NT2/D1 (cell line): ENCODE results near the gene BGLAP.

ENCODE experiments used
- DNase-seq: peaks from one replicate; pipeline ENCODE4 v3.0.0-alpha.2; 2011; ENCODE audit warnings: low read depth, low spot score
- H3K27me3 ChIP-seq: 2 replicates; pipeline ENCODE4 v1.6.0; 2011; ENCODE audit warnings: mild to moderate bottlenecking; ENCODE audit not compliant: insufficient read length, insufficient read depth
- H3K36me3 ChIP-seq: 2 replicates; pipeline ENCODE4 v1.6.1; 2011; ENCODE audit warnings: mild to moderate bottlenecking, low read length, mixed read lengths; ENCODE audit not compliant: insufficient read depth, insufficient read length
- H3K4me1 ChIP-seq: 2 replicates; pipeline ENCODE4 v1.5.1; 2011; ENCODE audit not compliant: insufficient read depth, insufficient read length
- H3K4me3 ChIP-seq: 2 replicates; pipeline ENCODE4 v1.5.1; 2011; ENCODE audit warnings: low read depth; ENCODE audit not compliant: insufficient read length
- H3K9ac ChIP-seq: 2 replicates; pipeline ENCODE4 v1.6.0; 2011; ENCODE audit warnings: low read depth; ENCODE audit not compliant: insufficient read length
- H3K9me3 ChIP-seq: 2 replicates; pipeline ENCODE4 v1.5.1; 2011; ENCODE audit warnings: mild to moderate bottlenecking, low read length; ENCODE audit not compliant: insufficient read depth
- SUZ12 ChIP-seq: IDR thresholded peaks from 2 replicates; pipeline ENCODE4 v1.6.1; 2011; ENCODE audit not compliant: insufficient read length, insufficient read depth; ENCODE audit errors: extremely low read depth
- YY1 ChIP-seq: IDR thresholded peaks from 2 replicates; pipeline ENCODE4 v1.6.1; 2011; ENCODE audit not compliant: insufficient read length, insufficient read depth
- ZNF274 ChIP-seq: IDR thresholded peaks from 2 replicates; pipeline ENCODE4 v1.6.1; 2011; ENCODE audit warnings: mild to moderate bottlenecking, low read depth, low read length

BGLAP gene

GRCh38 chr1:156200044-156200443, 41.9 kb upstream of the BGLAP start:
- DNase-seq, result no peak
- peaks cover 4% of the 10 kb centered on the region for H3K4me1 ChIP-seq
- H3K36me3 ChIP-seq, result peaks cover 78% of the 10 kb centered on the region
- TF ChIP-seq YY1, result no peak
- no peak for TF ChIP-seq SUZ12
- no peak for TF ChIP-seq ZNF274
- H3K9ac ChIP-seq, result no peak overlapping the region
- no peaks in the 10 kb centered on the region for H3K27me3 ChIP-seq
- H3K4me3 ChIP-seq, result no peak overlapping the region
- H3K9me3 ChIP-seq, result no peaks in the 10 kb centered on the region

GRCh38 chr1:156203331-156203730, 38.7 kb upstream of the BGLAP start:
- Histone ChIP-seq H3K4me1 (peaks cover 4% of the 10 kb centered on the region), H3K27me3 (no peaks in the 10 kb centered on the region), H3K9ac (no peak overlapping the region), H3K9me3 (no peaks in the 10 kb centered on the region), H3K4me3 (no peak overlapping the region), H3K36me3 (peaks cover 78% of the 10 kb centered on the region)
- DNase-seq, result no peak
- TF ChIP-seq YY1 (no peak), ZNF274 (no peak), SUZ12 (no peak)

GRCh38 chr1:156204686-156205085, 37.3 kb upstream of the BGLAP start:
- Histone ChIP-seq H3K36me3 (peaks cover 80% of the 10 kb centered on the region), H3K27me3 (no peaks in the 10 kb centered on the region), H3K9ac (no peak overlapping the region), H3K4me3 (no peak overlapping the region), H3K9me3 (no peaks in the 10 kb centered on the region), H3K4me1 (peaks cover 7% of the 10 kb centered on the region)
- no peak for DNase-seq
- no peak for TF ChIP-seq ZNF274
- no peak for TF ChIP-seq YY1
- no peak for TF ChIP-seq SUZ12

GRCh38 chr1:156211243-156211642, 30.7 kb upstream of the BGLAP start:
- no peak for DNase-seq
- Histone ChIP-seq H3K4me3 (no peak overlapping the region), H3K4me1 (peaks cover 6% of the 10 kb centered on the region), H3K9me3 (no peaks in the 10 kb centered on the region), H3K36me3 (peaks cover 72% of the 10 kb centered on the region), H3K27me3 (no peaks in the 10 kb centered on the region), H3K9ac (no peak overlapping the region)
- TF ChIP-seq YY1, result no peak
- TF ChIP-seq SUZ12, result no peak
- TF ChIP-seq ZNF274, result no peak

- H3K4me1 ChIP-seq, result peaks cover 6% of the 10 kb centered on the region
- DNase-seq, result no peak
- H3K36me3 ChIP-seq, result peaks cover 69% of the 10 kb centered on the region
- no peak for TF ChIP-seq SUZ12
- TF ChIP-seq ZNF274, result no peak
- no peak for TF ChIP-seq YY1
- H3K4me3 ChIP-seq, result peak overlapping the region; percentile 93
- H3K27me3 ChIP-seq, result no peaks in the 10 kb centered on the region
- no peaks in the 10 kb centered on the region for H3K9me3 ChIP-seq
- peak overlapping the region; percentile 97 for H3K9ac ChIP-seq
Observed at GRCh38 chr1:156212130-156212529, 29.9 kb upstream of the BGLAP start.

- TF ChIP-seq YY1, result peak; percentile 87
- TF ChIP-seq SUZ12, result no peak
- no peak for TF ChIP-seq ZNF274
- peak within 1 kb of the TSS; percentile 93 for H3K4me3 ChIP-seq
- H3K9me3 ChIP-seq, result no peaks in the 10 kb centered on the region
- H3K4me1 ChIP-seq, result peaks cover 6% of the 10 kb centered on the region
- no peaks in the 10 kb centered on the region for H3K27me3 ChIP-seq
- peaks cover 62% of the 10 kb centered on the region for H3K36me3 ChIP-seq
- H3K9ac ChIP-seq, result peak within 1 kb of the TSS; percentile 97
- peak; percentile 99 for DNase-seq
Observed at GRCh38 chr1:156212833-156213643, 28.9 kb upstream of the BGLAP start, which contains the start of gene PMF1. TSS of gene PMF1 (plus strand) at chr1:156213007. CDS start at chr1:156213016, 9 bp downstream.

GRCh38 chr1:156213644-156213966, 28.4 kb upstream of the BGLAP start:
- DNase-seq, result no peak
- peak overlapping the region; percentile 93 for H3K4me3 ChIP-seq
- peak overlapping the region; percentile 97 for H3K9ac ChIP-seq
- H3K4me1 ChIP-seq, result peaks cover 6% of the 10 kb centered on the region
- H3K9me3 ChIP-seq, result no peaks in the 10 kb centered on the region
- no peak for TF ChIP-seq SUZ12
- no peak for TF ChIP-seq YY1
- no peak for TF ChIP-seq ZNF274
- peaks cover 59% of the 10 kb centered on the region for H3K36me3 ChIP-seq
- no peaks in the 10 kb centered on the region for H3K27me3 ChIP-seq
